SK-N-SH (cell line): Measurements from ENCODE around the gene HS1BP3. TPM values are rescaled to one million over a fixed set of nuclear protein-coding genes. Genes with fewer than 3 reads are reported as not detected.

Experiments used
- CTCF ChIA-PET: fragments of 300-600, 350-600 bp; formaldehyde crosslinking; extraction: SDS; loops from one replicate; lab custom pipeline; 2021; lab: Yijun Ruan, JAX
- POLR2A ChIA-PET: fragments of 350-600 bp; sonication (Branson Sonifier 250); formaldehyde crosslinking; extraction: SDS; loops from one replicate; lab custom pipeline; 2020; ENCODE audit warnings: antibody characterized with exemption, inconsistent platforms; lab: Yijun Ruan, JAX
- DNase-seq: peaks from one replicate; pipeline ENCODE4 v3.0.0; 2012
- H2AFZ ChIP-seq: fragments of 200-600 bp; sonication (generic); 2 replicates; pipeline ENCODE4 v1.8.1; 2016; ENCODE audit warnings: antibody characterized with exemption, mild to moderate bottlenecking, low read depth
- H3F3A ChIP-seq: fragments of 200-600 bp; sonication (generic); replicated peaks from 2 replicates; pipeline ENCODE3; 2016; ENCODE audit warnings: antibody characterized with exemption, mild to moderate bottlenecking; ENCODE audit not compliant: insufficient read depth
- H3K27ac ChIP-seq, 2 experiments: fragments of 200-500 bp in 1 of 2; fragments of 200-600 bp in 1 of 2; sonication (Bioruptor generic) in 1 of 2; sonication (generic), shearing (Covaris generic) in 1 of 2; 2 replicates each; pipeline versions ENCODE4 v1.5.1 to v1.6.1; 2014 to 2016; ENCODE audit warnings: low read depth in 2 of 2, inconsistent platforms in 1 of 2, low read length in 1 of 2, mild to moderate bottlenecking in 1 of 2, mixed read lengths in 1 of 2
- H3K27me3 ChIP-seq: fragments of 200-600 bp; sonication (generic), shearing (Covaris generic); 2 replicates; pipeline ENCODE4 v1.6.1; 2016; ENCODE audit warnings: mixed run types; ENCODE audit not compliant: insufficient read depth
- H3K36me3 ChIP-seq, 2 experiments: fragments of 200-500 bp in 1 of 2; fragments of 200-600 bp in 1 of 2; sonication (Bioruptor generic) in 1 of 2; sonication (generic) in 1 of 2; replicated peaks in 1 of 2; 2 replicates each; pipeline versions ENCODE3 to v1.5.1; 2014 to 2016; ENCODE audit warnings: low read length in 1 of 2, mild to moderate bottlenecking in 1 of 2; ENCODE audit not compliant: insufficient read depth in 2 of 2, control insufficient read depth in 1 of 2
- H3K4me1 ChIP-seq, 2 experiments: fragments of 200-500 bp in 1 of 2; fragments of 200-600 bp in 1 of 2; sonication (Bioruptor generic) in 1 of 2; sonication (generic), shearing (Covaris generic) in 1 of 2; 2 replicates each; pipeline versions ENCODE4 v1.5.1 to v1.6.1; 2014 to 2016; ENCODE audit warnings: low read depth in 1 of 2, low read length in 1 of 2, mixed run types in 1 of 2; ENCODE audit not compliant: insufficient read depth in 2 of 2, control insufficient read depth in 1 of 2
- H3K4me2 ChIP-seq: fragments of 200-600 bp; sonication (generic), shearing (Covaris generic); 2 replicates; pipeline ENCODE4 v1.6.1; 2017; ENCODE audit warnings: mixed run types
- H3K4me3 ChIP-seq, 2 experiments: fragments of 200-500 bp in 1 of 2; fragments of 200-600 bp in 1 of 2; sonication (Bioruptor generic) in 1 of 2; sonication (generic), shearing (Covaris generic) in 1 of 2; 2 replicates each; pipeline versions ENCODE4 v1.5.1 to v1.8.1; 2014 to 2016; ENCODE audit warnings: low read depth in 2 of 2, inconsistent platforms in 1 of 2, low read length in 1 of 2, mild to moderate bottlenecking in 1 of 2, mixed read lengths in 1 of 2, moderate library complexity in 1 of 2
- H3K79me2 ChIP-seq: fragments of 200-600 bp; sonication (generic); 2 replicates; pipeline ENCODE4 v1.8.1; 2017; ENCODE audit warnings: mild to moderate bottlenecking; ENCODE audit not compliant: insufficient read depth
- H3K9ac ChIP-seq: fragments of 200-600 bp; sonication (generic); 2 replicates; pipeline ENCODE4 v1.6.1; 2017; ENCODE audit warnings: mixed run types
- H3K9me2 ChIP-seq: fragments of 200-600 bp; sonication (generic); 2 replicates; pipeline ENCODE4 v1.6.1; 2017; ENCODE audit warnings: mixed run types
- H3K9me3 ChIP-seq: fragments of 200-600 bp; sonication (generic); 2 replicates; pipeline ENCODE4 v1.6.1; 2017; ENCODE audit warnings: mixed run types, mild to moderate bottlenecking, moderate library complexity
- H4K20me1 ChIP-seq: fragments of 200-600 bp; sonication (generic); 2 replicates; pipeline ENCODE4 v1.6.1; 2017; ENCODE audit warnings: mild to moderate bottlenecking, mixed run types; ENCODE audit not compliant: insufficient read depth
- CTCF ChIP-seq: fragments of 200-600 bp; sonication (generic); IDR thresholded peaks from 2 replicates; pipeline ENCODE4 v1.6.1; 2017; ENCODE audit warnings: antibody characterized with exemption, mild to moderate bottlenecking, moderate library complexity
- FOSL2 ChIP-seq: IDR thresholded peaks from 2 replicates; pipeline ENCODE4 v1.4.0; 2012; ENCODE audit warnings: low read depth, mild to moderate bottlenecking, moderate library complexity, borderline replicate concordance
- FOXJ3 ChIP-seq: sonication (generic); formaldehyde crosslinking; IDR thresholded peaks from 2 replicates; pipeline ENCODE4 v1.5.1; 2020; ENCODE audit warnings: mild to moderate bottlenecking, missing genetic modification reagents
- JUND ChIP-seq: IDR thresholded peaks from 2 replicates; pipeline ENCODE4 v1.4.0; 2012
- MXI1 ChIP-seq: IDR thresholded peaks from 2 replicates; pipeline ENCODE4 v1.6.1; 2012; ENCODE audit warnings: mild to moderate bottlenecking, low read depth, low read length, improper control_type of control experiment
- REST ChIP-seq: IDR thresholded peaks from 2 replicates; pipeline ENCODE4 v1.6.1; 2012; ENCODE audit warnings: mild to moderate bottlenecking, low read depth, low read length, moderate library complexity
- RFX5 ChIP-seq: IDR thresholded peaks from 2 replicates; pipeline ENCODE4 v1.6.1; 2012; ENCODE audit warnings: mild to moderate bottlenecking, improper control_type of control experiment, low read length
- TAF1 ChIP-seq: IDR thresholded peaks from 2 replicates; pipeline ENCODE4 v1.6.1; 2012; ENCODE audit warnings: low read depth, mild to moderate bottlenecking, low read length, moderate library complexity, borderline replicate concordance
- USF2 ChIP-seq: fragments of 150-350 bp; IDR thresholded peaks from 2 replicates; pipeline ENCODE4 v1.6.1; 2017; ENCODE audit warnings: antibody characterized with exemption, low read length, low read depth, borderline replicate concordance
- YY1 ChIP-seq: IDR thresholded peaks from 2 replicates; pipeline ENCODE4 v1.4.0; 2012; ENCODE audit warnings: low read depth, mild to moderate bottlenecking
- ZBTB33 ChIP-seq: IDR thresholded peaks from 2 replicates; pipeline ENCODE4 v1.4.0; 2012; ENCODE audit warnings: low read depth, borderline replicate concordance
- WGBS: methylation state at CpG from one replicate; pipeline ENCODE4 v1.1.6; 2017; ENCODE audit warnings: low lambda C conversion rate; 5-methylcytosine and 5-hydroxymethylcytosine counted together
- polyA plus RNA-seq, 3 experiments: library from polyadenylated mRNA; depleted of rRNA; stranded (reverse); fragments of >200 nt; gene quantifications; 2 replicates each; pipeline ENCODE4 v1.2.3, GENCODE V29; 2012
- TF ChIP-seq, protein P1 (sequence below): IDR thresholded peaks from 2 replicates; pipeline ENCODE4 v1.4.0; 2012; ENCODE audit warnings: low read depth, borderline replicate concordance
- TF ChIP-seq, protein P2 (sequence below): IDR thresholded peaks from 2 replicates; pipeline ENCODE4 v1.4.0; 2012; ENCODE audit warnings: low read depth

The HS1BP3 gene
- polyA plus RNA-seq, 1 of the 3 experiments (the other 2 are of a cell fraction): 20.1 TPM

DNA sequence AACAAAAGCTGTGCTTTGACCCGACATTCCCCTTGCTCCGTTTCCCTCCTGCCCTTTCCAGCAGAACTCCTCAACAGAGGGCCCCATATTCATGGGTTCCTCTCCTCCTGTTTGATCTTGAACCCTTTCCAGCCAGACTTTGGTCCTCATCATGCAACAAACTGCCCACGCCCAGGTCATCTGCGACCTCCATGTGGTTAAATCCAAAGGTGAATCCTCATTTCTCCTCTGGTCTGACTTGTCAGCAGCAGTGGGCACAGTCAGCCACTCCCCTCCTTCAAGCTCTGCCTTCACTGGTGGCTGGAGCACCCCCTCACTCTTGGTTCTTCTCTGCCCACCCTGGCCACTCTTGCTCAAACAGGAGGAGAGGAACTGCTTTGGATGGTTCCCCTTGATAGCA, 2.7 kb downstream of the HS1BP3 start:
- Histone ChIP-seq H3K27me3 (no peaks in the 10 kb centered on the region), H3K4me1 (peaks cover 13 to 18% of the 10 kb centered on the region in 2 experiments; a peak in 2 of 4 replicates), H3K4me2 (no peak overlapping the region), H2AFZ (no peak overlapping the region), H3K4me3 (no peak overlapping the region), H3F3A (peaks cover 4% of the 10 kb centered on the region), H3K27ac (no peak overlapping the region), H3K9me3 (no peaks in the 10 kb centered on the region), H3K9me2 (no peaks in the 10 kb centered on the region), H4K20me1 (no peaks in the 10 kb centered on the region), H3K36me3 (peaks cover 0 to 7% of the 10 kb centered on the region in 2 experiments), H3K79me2 (no peaks in the 10 kb centered on the region), H3K9ac (no peak overlapping the region)
- TF ChIP-seq CTCF: no peak
- TF ChIP-seq FOXJ3 (CRISPR knock-in tag): no peak
- no peak for TF ChIP-seq TAF1
- TF ChIP-seq REST: no peak
- ChIA-PET CTCF (interaction anchor here (0.9 to 10.9 kb wide), 12 partner anchors 6 to 321 kb away, joined by 3 to 156 read pairs (median 26); no protein-coding TSS in a partner anchor), POLR2A (interaction anchor here (5.9 kb wide), 1 partner anchor 201 kb away, joined by 40 read pairs; the partner anchor contains the start of gene RHOB)
- WGBS: 97% methylated on average over 4 of the region's 4 CpGs
- DNase-seq: no peak

- Histone ChIP-seq H3K9me2 (no peaks in the 10 kb centered on the region), H3F3A (peaks cover 4% of the 10 kb centered on the region), H3K9me3 (no peaks in the 10 kb centered on the region), H3K27ac (no peak overlapping the region), H3K4me2 (no peak overlapping the region), H3K9ac (no peak overlapping the region), H3K4me3 (no peak overlapping the region), H2AFZ (no peak overlapping the region), H3K4me1 (peaks cover 13 to 18% of the 10 kb centered on the region in 2 experiments; a peak in 2 of 4 replicates), H3K36me3 (peaks cover 0 to 10% of the 10 kb centered on the region in 2 experiments), H4K20me1 (no peaks in the 10 kb centered on the region), H3K79me2 (no peaks in the 10 kb centered on the region), H3K27me3 (no peaks in the 10 kb centered on the region)
- WGBS: 88% methylated on average over 7 of the region's 8 CpGs
- no peak for DNase-seq
- POLR2A ChIA-PET: interaction anchor here (5.9 kb wide), 1 partner anchor 200 kb away, joined by 40 read pairs; the partner anchor contains the start of gene RHOB
- CTCF ChIA-PET: interaction anchor here (1.0 to 10.9 kb wide), 8 partner anchors 14 to 270 kb away, joined by 3 to 156 read pairs (median 26); partner anchors contain the start of gene RHOB
- TF ChIP-seq CTCF: no peak
- no peak for TF ChIP-seq RFX5
- no peak for TF ChIP-seq MXI1
- no peak for TF ChIP-seq YY1
- TF ChIP-seq JUND: no peak
- TF ChIP-seq ZBTB33: no peak
- TF ChIP-seq, protein P1, sequence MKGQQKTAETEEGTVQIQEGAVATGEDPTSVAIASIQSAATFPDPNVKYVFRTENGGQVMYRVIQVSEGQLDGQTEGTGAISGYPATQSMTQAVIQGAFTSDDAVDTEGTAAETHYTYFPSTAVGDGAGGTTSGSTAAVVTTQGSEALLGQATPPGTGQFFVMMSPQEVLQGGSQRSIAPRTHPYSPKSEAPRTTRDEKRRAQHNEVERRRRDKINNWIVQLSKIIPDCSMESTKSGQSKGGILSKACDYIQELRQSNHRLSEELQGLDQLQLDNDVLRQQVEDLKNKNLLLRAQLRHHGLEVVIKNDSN: no peak
- TF ChIP-seq, protein P2, sequence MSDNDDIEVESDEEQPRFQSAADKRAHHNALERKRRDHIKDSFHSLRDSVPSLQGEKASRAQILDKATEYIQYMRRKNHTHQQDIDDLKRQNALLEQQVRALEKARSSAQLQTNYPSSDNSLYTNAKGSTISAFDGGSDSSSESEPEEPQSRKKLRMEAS: no peak
- TF ChIP-seq TAF1: no peak
- TF ChIP-seq FOSL2: no peak
- TF ChIP-seq USF2: no peak
Observed at GRCh38 chr2:20647738-20648137, 3.2 kb downstream of the HS1BP3 start.
